Left colon (tissue), 2 donors: ENCODE data around the gene METTL5. TPM values are rescaled to one million over a fixed set of nuclear protein-coding genes. Genes with fewer than 3 reads are reported as not detected.
"Not testable (repeated sequence)": the region's sequence is repeated elsewhere in the genome, so short reads cannot be mapped to it uniquely, and the experiment has no call there.

ENCODE experiments used
- ATAC-seq: fragments of 200-7000 bp; cut with Tn5 transposase; one replicate; pipeline ENCODE4 v1.9.1; 2020; ENCODE audit warnings: mild to moderate bottlenecking, moderate library complexity
- DNase-seq, 2 donors: peaks; one replicate each; pipeline ENCODE4 v3.0.0-alpha.2; 2020
- intact Hi-C, 2 donors: fragments of 100-400 bp; cut with DNase I in 1 of 2; cut with micrococcal nuclease in 1 of 2; formaldehyde crosslinking; loops; one replicate each; pipeline versions ENCODE4 v1.11.2 to v1.14.0; 2022; cut with DNase I, micrococcal nuclease
- total RNA-seq, 2 donors: library from RNA; stranded (reverse); fragmentation: NEBNext Ultra II Directional; extraction: Animal tissue kit (Norgen Biotek cat#: 25700); gene quantifications; one replicate each; pipeline ENCODE4 v1.2.1, GENCODE V29; 2021
- donor health status: DM: no; HTN: no; CAD: no.
- donor health status: DM: yes; HTN: yes; CAD: no.

The METTL5 gene
- total RNA-seq, 2 donors from 2014 or later = 42.2 to 44.7 TPM

- intact Hi-C loops = no loop called here
- ATAC-seq (peak; percentile 60), DNase-seq (no peak)
These were observed 15.4 kb upstream of the METTL5 start for GRCh38 chr2:169839954-169840746.

DNA sequence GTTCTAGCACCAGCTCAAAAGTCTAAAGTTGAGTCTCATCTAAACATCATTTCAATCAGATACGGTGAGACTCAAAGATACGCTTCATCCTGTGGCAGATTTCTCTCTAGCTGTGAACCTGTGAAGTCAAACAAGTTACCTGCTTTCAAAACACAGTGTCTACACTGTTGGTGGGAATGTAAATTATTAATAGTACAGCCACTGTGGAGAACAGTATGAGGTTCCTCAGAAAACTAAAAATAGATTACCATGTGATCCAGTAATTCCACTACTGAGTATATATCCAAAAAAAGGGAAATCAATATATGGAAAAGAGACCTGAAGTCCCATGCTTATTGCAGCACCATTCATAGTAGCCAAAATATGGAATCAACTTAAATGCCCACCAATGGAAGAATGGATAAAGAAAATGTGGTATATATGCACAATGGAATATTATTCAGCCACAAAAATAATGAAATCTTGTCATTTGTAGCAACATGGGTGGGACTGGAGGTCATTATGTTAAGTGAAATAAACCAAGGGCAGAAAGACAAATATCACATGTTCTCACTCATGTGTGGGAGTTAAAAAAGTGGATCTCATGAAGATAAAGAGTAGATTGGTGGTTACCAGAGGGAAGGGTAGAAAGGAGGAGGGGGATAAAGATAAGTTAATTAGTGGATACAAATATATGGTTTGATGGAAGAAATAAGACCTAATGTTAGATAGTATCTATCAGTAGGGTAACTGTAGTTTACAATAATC is 14.2 kb upstream of the METTL5 start:
- intact Hi-C loops = no loop called here
- ATAC-seq (no peak), DNase-seq (no peak)

DNA sequence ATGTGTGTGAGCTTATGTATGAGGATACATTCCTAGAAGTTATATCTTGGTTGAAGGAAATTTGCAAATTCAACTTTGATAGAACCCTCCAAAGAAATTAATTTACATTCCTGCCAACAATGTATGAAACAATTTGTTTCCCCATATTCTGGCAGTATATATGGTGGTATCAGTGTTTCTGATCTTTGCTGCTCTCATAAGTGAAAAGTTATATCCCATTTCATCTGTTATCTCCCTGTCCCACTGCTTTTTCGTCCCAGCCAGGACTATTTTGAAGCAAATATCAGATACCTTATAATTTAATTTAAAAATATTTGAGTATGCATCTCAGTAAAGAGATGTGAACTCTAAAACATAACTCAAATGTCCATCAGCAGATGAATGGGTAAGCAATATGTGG is 9.7 kb upstream of the METTL5 start:
- no peak for ATAC-seq
- DNase-seq = no peak
- intact Hi-C loops = no loop called here

DNA sequence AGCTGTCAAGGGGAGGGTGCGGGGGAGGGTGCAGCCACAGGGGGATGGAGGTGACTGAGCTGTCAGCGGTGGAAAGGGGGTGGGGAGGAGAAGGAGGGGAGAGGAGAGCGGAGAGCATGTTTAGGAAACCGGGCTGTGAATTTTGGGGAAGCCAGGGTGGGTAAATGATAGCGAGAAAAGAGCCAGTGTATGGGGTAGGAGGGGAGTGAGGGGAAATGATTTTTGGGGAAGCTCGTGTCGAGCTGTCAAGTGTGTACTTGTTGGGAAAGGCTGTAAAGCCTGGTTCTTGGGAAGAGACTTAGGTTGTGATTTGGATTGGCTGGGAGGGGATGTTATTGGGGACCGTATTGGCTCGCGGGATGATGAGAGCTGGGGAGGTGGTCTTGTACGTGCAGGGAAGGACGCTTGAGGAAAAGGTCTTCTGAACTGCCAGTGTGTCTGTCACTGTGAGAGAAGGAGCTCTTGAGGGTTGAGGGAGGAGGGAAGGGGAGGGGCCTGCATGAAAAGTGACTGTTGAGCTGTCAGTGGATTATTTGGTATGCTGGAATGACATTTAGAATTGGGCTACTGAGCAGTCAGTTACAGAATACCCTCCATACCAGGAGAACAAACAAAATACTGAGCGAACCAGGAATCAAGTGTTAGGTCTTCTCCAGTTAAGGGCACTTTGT is 3.6 kb upstream of the METTL5 start:
- intact Hi-C loops = loop anchor here in 1 of 2 donors (10.0 kb wide), 1 partner anchor 97 kb away; no protein-coding TSS in a partner anchor
- peak; percentile 26 for ATAC-seq
- peak; percentile 24 to 34 for DNase-seq

- intact Hi-C loops = loop anchor here in 1 of 2 donors (10.0 kb wide), 1 partner anchor 97 kb away; no protein-coding TSS in a partner anchor
- DNase-seq (peak; percentile 92 to 95), ATAC-seq (peak; percentile 88)
These were observed 2.8 kb upstream of the METTL5 start, which contains the start of gene UBR3 for GRCh38 chr2:169827272-169828140. TSS of gene UBR3 (plus strand) at chr2:169827454. CDS start at chr2:169827508, 54 bp downstream.

DNA sequence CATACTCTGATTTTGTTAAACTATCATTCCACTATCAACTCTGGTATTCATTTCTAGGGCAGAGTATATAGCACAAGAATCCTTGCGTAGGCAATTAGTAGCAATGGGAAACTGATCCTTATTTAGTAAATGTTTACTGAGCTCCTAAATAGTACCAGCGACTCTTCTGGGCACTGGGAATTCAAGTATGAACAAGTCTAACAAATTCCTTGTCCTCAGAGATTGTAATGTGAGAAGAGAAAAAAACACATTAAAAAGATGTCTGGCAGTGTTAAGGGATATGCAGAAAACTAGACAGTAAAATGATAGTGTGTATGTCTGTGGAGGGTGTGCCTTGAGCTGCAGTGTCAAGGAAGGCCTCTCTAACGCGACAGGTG is 721 bp downstream of the METTL5 start:
- no peak for ATAC-seq
- intact Hi-C loops = loop anchor here in 1 of 2 donors (10.0 kb wide), 1 partner anchor 101 kb away; no protein-coding TSS in a partner anchor
- DNase-seq = no peak

DNA sequence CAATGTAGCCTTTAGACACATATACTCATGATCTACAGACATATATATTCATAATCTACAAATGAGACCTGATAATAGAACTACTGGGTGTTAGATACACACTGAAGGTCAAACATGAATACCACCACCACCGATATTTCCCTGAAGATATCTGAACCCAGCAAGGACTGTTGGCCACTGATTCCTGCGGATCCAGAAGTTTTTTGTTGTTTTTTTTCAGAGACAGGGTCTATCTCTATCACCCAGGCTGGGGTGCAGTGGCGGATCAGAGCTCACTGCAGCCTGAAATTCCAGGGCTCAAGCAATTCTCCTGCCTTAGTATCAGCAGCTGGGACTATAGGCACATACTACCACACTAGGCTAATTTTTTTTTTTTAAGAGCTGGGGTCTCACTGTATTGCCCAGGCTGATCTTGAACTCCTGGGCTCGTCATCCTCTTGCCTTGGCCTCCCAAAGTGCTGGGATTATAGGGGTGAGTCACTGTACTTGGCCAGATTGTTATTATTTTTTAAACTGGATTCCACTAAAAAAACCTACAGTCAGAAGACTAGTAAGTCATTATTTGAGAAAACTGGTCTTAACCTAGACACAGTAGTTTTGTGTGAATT is 1.8 kb downstream of the METTL5 start:
- intact Hi-C loops = loop anchor here in 1 of 2 donors (10.0 kb wide), 1 partner anchor 102 kb away; no protein-coding TSS in a partner anchor
- DNase-seq = no peak
- no peak for ATAC-seq

DNA sequence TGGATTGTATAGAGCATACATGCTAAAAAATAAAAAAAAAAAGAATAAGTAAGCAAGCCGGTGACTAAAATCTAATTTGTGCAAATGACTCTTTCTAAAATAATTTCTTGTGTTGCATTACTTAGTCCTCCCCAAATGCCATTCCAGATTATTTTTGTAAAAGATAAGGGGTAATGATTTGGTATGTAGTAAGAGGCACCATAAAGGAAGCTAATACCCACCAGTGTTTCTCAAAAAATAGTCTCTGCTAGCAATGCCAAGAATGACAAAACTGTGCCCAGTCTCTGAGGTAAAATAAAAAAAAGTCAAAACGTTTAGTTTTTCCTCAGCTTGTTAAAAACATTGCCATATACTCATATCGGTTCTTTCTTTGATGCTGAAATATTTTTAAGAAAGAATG is 2.7 kb downstream of the METTL5 start:
- DNase-seq (no peak), ATAC-seq (no peak)
- intact Hi-C loops = loop anchor here in 1 of 2 donors (10.0 kb wide), 1 partner anchor 103 kb away; no protein-coding TSS in a partner anchor

DNA sequence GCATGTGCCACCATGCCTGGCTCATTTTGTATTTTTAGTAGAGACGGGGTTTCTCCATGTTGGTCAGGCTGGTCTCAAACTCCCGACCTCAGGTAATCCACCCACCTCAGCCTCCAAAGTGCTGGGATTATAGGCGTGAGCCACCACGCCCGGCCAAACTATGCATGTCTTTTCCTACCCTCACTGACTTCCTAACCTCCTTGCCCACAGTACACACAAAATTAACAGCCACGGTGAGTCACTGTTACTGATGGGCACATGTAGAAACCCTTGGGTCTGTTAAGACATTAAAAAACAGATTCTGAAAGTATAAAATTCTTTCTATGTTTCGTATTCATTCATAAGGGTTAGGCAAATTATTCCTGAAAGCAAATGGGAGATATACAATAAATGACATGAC is 4.6 kb downstream of the METTL5 start:
- intact Hi-C loops = loop anchor here in 1 of 2 donors (10.0 kb wide), 1 partner anchor 105 kb away; no protein-coding TSS in a partner anchor
- DNase-seq, ATAC-seq: not testable (repeated sequence)

DNA sequence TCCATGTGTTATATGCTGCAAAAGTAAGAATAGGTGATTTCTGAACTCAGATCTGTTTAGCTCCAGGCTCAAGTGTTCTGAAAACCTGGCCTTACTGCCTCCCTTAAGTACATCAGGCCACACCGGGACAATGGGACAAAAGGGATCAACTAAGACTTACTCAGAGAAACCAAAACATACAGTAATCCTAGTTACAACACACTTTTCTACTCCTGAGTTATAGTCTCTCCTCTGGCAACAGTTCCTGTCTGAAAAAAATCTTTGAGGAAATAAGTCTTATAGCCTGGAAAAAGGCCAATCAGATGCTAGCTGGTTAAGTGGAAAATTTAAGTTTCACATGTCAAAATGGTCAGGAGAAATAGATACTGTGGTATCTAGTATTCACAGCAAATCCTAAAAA is 5.6 kb downstream of the METTL5 start:
- intact Hi-C loops = no loop called here
- ATAC-seq = no peak

GRCh38 chr2:169818241-169818640 is 6.5 kb downstream of the METTL5 start:
- intact Hi-C loops = no loop called here
- no peak for DNase-seq
- no peak for ATAC-seq

More for the DNA sequence above, 5.6 kb downstream of the METTL5 start:
- DNase-seq = no peak

- DNase-seq, ATAC-seq, intact Hi-C loops: not testable (repeated sequence)
These were observed 7.3 kb downstream of the METTL5 start for GRCh38 chr2:169817369-169817768.

GRCh38 chr2:169816961-169817360 is 7.7 kb downstream of the METTL5 start:
- ATAC-seq, intact Hi-C loops, DNase-seq: not testable (repeated sequence)

DNA sequence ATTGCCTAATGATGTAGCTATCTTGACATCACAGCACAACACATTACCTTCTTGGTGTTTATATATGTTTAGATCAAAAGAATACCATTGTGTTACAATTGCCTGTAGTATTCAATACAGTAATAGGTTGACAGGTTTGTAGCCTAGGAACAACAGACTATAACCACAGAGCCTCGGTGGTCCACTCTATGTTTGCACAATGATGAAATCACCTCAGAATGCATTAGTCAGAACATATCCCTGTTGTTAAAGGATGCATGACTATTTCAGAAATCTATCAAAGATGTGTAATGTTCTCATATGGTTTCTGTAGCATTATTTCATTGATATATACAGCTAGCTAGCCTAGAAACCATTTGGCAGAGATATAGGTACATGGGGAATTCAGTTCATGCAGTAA is 8.9 kb downstream of the METTL5 start:
- DNase-seq (no peak), ATAC-seq (no peak)
- intact Hi-C loops = no loop called here

DNA sequence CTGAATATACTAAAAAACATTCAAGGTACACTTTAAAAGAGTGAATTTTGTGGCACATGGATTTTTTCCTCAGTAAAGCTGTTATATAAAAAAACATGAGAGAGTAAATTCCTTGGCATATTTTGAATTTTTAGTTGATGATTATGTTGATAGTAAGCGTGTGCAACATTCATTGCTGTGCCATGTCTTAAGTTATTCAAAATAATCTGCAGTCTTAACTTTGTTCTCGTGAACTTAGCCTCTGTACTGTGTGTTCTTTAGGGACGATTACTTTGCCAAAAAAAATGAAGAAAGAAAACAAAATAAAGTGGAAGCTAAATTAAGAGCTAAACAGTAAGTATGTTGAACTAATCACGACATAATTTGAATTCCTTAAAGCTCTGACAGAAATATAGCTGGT is 16.5 kb downstream of the METTL5 start:
- DNase-seq (no peak), ATAC-seq (no peak)
- intact Hi-C loops = no loop called here

GRCh38 chr2:169806586-169806985 is 18.1 kb downstream of the METTL5 start:
- DNase-seq = no peak
- ATAC-seq = no peak
- intact Hi-C loops = no loop called here

GRCh38 chr2:169803480-169803879 is 21.2 kb downstream of the METTL5 start:
- ATAC-seq (no peak), DNase-seq (no peak)
- intact Hi-C loops = no loop called here
